Stomach (tissue), 4 donors: Measurements from ENCODE around the gene RHD.
"Not testable (repeated sequence)": the region's sequence is repeated elsewhere in the genome, so short reads cannot be mapped to it uniquely, and the experiment has no call there.

Experiments used
- CTCF ChIP-seq, 7 experiments: fragments of 450-650 bp in 4 of 7; fragments of 200-600 bp in 3 of 7; sonication (generic) in 3 of 7; IDR thresholded peaks; one replicate each; pipeline ENCODE4 v1.5.1; 2016 to 2019; ENCODE audit warnings: antibody characterized with exemption in 7 of 7, control low read depth in 2 of 7, mild to moderate bottlenecking in 1 of 7
- POLR2A ChIP-seq, 4 donors: fragments of 450-650 bp; IDR thresholded peaks; one replicate each; pipeline ENCODE4 v1.6.1; 2016; ENCODE audit warnings: antibody characterized with exemption in 4 of 4, control low read depth in 2 of 4, mild to moderate bottlenecking in 1 of 4, moderate library complexity in 1 of 4

DNA sequence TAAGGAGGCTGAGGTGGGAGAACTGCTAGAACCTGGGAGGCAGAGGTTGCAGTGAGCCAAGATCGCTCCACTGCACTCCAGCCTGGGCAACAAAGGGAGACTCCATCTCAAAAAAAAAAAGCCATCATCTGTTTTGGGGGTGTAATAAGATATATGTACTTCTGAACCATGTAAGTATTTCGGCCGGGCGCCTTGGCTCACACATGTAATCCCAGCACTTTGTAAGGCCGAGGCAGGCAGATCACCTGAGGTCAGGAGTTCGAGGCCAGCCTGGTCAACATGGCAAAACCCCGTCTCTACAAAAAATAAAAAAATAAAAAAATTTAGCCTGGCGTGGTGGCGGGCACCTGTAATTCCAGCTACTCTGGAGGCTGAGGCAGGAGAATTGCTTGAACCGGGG lies 36.9 kb upstream of the RHD start:
- not testable (repeated sequence) for TF ChIP-seq CTCF, POLR2A (IDR thresholded peaks at IDR 0.05)
